GM19099 (cell line): ENCODE results near the gene CCDC60.

Experiments
- POLR2A ChIP-seq: IDR thresholded peaks from 3 replicates; pipeline ENCODE4 v1.6.1; 2011; ENCODE audit warnings: low read depth; ENCODE audit not compliant: insufficient read length; ENCODE audit errors: extremely low read depth

The CCDC60 gene

GRCh38 chr12:119369161-119369560 is 34.6 kb downstream of the CCDC60 start:
- no peak for TF ChIP-seq POLR2A

- TF ChIP-seq POLR2A: no peak
Measured at GRCh38 chr12:119369907-119370546, 35.5 kb downstream of the CCDC60 start.

- no peak for TF ChIP-seq POLR2A
Measured at GRCh38 chr12:119372540-119372939, 38.0 kb downstream of the CCDC60 start.

- no peak for TF ChIP-seq POLR2A
Measured at GRCh38 chr12:119373001-119373400, 38.5 kb downstream of the CCDC60 start.

GRCh38 chr12:119373666-119374065 is 39.1 kb downstream of the CCDC60 start:
- no peak for TF ChIP-seq POLR2A

GRCh38 chr12:119374635-119375034 is 40.1 kb downstream of the CCDC60 start:
- no peak for TF ChIP-seq POLR2A

- no peak for TF ChIP-seq POLR2A
Measured at GRCh38 chr12:119375075-119375882, 40.8 kb downstream of the CCDC60 start.

- TF ChIP-seq POLR2A: no peak
Measured at GRCh38 chr12:119375883-119376190, 41.3 kb downstream of the CCDC60 start.

GRCh38 chr12:119378903-119379302 is 44.4 kb downstream of the CCDC60 start:
- TF ChIP-seq POLR2A: no peak

GRCh38 chr12:119381471-119382235 is 47.1 kb downstream of the CCDC60 start:
- TF ChIP-seq POLR2A: no peak

GRCh38 chr12:119383206-119383605 is 48.7 kb downstream of the CCDC60 start:
- TF ChIP-seq POLR2A: no peak

GRCh38 chr12:119384340-119384739 is 49.8 kb downstream of the CCDC60 start:
- no peak for TF ChIP-seq POLR2A

GRCh38 chr12:119385659-119386058 is 51.1 kb downstream of the CCDC60 start:
- TF ChIP-seq POLR2A: no peak

- TF ChIP-seq POLR2A: no peak
Measured at GRCh38 chr12:119389687-119390086, 55.2 kb downstream of the CCDC60 start.

GRCh38 chr12:119391673-119392072 is 57.1 kb downstream of the CCDC60 start:
- no peak for TF ChIP-seq POLR2A

- TF ChIP-seq POLR2A: no peak
Measured at GRCh38 chr12:119393677-119394076, 59.1 kb downstream of the CCDC60 start.

- TF ChIP-seq POLR2A: no peak
Measured at GRCh38 chr12:119397540-119397939, 63.0 kb downstream of the CCDC60 start.

GRCh38 chr12:119398190-119398589 is 63.7 kb downstream of the CCDC60 start:
- no peak for TF ChIP-seq POLR2A
